Measurements from ENCODE around the gene EMC6. TPM values are rescaled to one million over a fixed set of nuclear protein-coding genes. Genes with fewer than 3 reads are reported as not detected.

Gene EMC6
- total RNA-seq, 2 donors from 2014 or later = 12.7 to 31.8 TPM

DNA sequence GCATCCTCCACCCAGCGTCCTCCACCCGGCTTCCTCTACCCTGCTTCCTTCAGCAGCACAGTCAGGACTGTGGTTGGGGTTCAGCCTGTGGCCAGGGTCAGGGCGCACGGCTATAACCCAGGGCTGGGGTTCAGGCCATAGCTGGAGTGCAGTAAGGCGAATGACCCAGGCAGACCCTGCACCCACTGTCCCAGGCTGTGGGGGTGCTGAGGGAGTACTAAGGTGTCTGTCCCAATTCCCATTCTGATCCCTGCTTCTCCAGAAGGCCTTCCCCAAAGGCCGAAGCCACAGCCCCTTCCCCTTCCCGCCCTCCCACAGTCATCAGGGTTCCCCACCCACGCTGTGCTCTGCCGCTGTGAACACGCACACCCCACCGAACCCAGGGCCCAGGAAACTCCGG lies 12.4 kb downstream of the EMC6 start:
- Histone ChIP-seq H3K4me3 (no peak overlapping the region), H3K4me1 (replicated peaks) (no peaks in the 10 kb centered on the region), H3K27me3 (replicated peaks; ENCODE audit: insufficient read depth) (peaks cover 15% of the 10 kb centered on the region), H3K27ac (no peak overlapping the region), H3K36me3 (no peaks in the 10 kb centered on the region), H3K9me3 (no peaks in the 10 kb centered on the region)
- 89% methylated on average over 12 of the region's 12 CpGs for WGBS
- intact Hi-C loops (cut with DNase I) = no loop called here
- no peak for DNase-seq (ENCODE audit: low spot score)
- TF ChIP-seq POLR2A (IDR thresholded peaks at IDR 0.05) = no peak
- TF ChIP-seq POLR2AphosphoS5 (IDR thresholded peaks at IDR 0.05) = no peak
- TF ChIP-seq, protein P1, sequence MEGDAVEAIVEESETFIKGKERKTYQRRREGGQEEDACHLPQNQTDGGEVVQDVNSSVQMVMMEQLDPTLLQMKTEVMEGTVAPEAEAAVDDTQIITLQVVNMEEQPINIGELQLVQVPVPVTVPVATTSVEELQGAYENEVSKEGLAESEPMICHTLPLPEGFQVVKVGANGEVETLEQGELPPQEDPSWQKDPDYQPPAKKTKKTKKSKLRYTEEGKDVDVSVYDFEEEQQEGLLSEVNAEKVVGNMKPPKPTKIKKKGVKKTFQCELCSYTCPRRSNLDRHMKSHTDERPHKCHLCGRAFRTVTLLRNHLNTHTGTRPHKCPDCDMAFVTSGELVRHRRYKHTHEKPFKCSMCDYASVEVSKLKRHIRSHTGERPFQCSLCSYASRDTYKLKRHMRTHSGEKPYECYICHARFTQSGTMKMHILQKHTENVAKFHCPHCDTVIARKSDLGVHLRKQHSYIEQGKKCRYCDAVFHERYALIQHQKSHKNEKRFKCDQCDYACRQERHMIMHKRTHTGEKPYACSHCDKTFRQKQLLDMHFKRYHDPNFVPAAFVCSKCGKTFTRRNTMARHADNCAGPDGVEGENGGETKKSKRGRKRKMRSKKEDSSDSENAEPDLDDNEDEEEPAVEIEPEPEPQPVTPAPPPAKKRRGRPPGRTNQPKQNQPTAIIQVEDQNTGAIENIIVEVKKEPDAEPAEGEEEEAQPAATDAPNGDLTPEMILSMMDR (IDR thresholded peaks at IDR 0.05) = no peak

DNA sequence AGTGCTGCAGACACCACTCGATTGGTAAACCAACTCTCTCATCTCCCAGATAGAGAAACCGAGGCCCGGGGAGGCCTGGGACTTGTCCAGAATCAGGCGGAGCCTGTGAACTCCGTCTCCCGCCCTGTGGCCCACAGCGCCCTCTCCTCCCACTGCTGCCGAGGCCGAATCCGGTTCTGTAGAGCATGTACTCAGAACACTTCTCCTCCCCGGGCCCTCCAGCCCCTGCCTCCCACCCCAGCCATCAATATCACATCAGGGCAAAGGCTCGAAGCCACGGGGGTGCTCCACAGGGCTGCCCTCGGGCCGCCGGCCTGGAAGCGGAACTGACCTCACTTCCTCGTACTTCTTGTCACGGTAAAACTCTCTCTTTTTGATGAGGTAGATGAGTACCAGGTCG lies 13.0 kb downstream of the EMC6 start:
- 77% methylated on average over 20 of the region's 20 CpGs for WGBS
- peaks cover 15% of the 10 kb centered on the region for H3K27me3 ChIP-seq (replicated peaks; ENCODE audit: insufficient read depth)

DNA sequence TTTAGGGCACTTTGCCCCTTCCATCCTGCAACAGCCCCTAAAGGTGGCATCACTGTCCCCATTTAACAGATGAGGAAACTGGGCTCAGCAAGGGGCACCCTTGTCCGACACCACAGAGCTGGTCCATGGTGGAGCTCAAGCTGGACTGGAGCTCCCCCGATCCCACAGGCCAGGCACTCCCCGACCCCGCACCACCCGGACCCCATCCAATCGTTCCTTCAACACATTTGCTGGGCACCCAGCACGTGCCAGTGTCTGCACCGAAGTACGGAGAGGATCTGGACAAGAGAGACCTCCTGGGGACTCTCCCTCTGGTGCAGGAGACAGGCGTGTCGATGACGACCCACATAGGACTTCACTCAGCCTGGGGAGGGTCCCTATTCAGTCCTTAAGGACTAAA lies 13.4 kb downstream of the EMC6 start:
- no peak overlapping the region for H3K4me3 ChIP-seq
- no peaks in the 10 kb centered on the region for H3K9me3 ChIP-seq
- no peak for DNase-seq (ENCODE audit: low spot score)
- TF ChIP-seq, protein P1 (IDR thresholded peaks at IDR 0.05) = no peak
- TF ChIP-seq POLR2A (IDR thresholded peaks at IDR 0.05) (no peak), POLR2AphosphoS5 (IDR thresholded peaks at IDR 0.05) (no peak)
- H3K27ac ChIP-seq = no peak overlapping the region
- intact Hi-C loops (cut with DNase I) = no loop called here
- WGBS = 88% methylated on average over 12 of the region's 12 CpGs
- no peaks in the 10 kb centered on the region for H3K4me1 ChIP-seq (replicated peaks)
- no peaks in the 10 kb centered on the region for H3K36me3 ChIP-seq
- peaks cover 15% of the 10 kb centered on the region for H3K27me3 ChIP-seq (replicated peaks; ENCODE audit: insufficient read depth)

More for the DNA sequence above, 13.0 kb downstream of the EMC6 start:
- no peak for DNase-seq (ENCODE audit: low spot score)
- Histone ChIP-seq H3K9me3 (no peaks in the 10 kb centered on the region), H3K4me1 (replicated peaks) (no peaks in the 10 kb centered on the region), H3K36me3 (no peaks in the 10 kb centered on the region), H3K4me3 (no peak overlapping the region), H3K27ac (no peak overlapping the region)
- TF ChIP-seq POLR2A (IDR thresholded peaks at IDR 0.05) (no peak), POLR2AphosphoS5 (IDR thresholded peaks at IDR 0.05) (no peak)
- TF ChIP-seq, protein P1 (IDR thresholded peaks at IDR 0.05) = no peak
- intact Hi-C loops (cut with DNase I) = no loop called here

DNA sequence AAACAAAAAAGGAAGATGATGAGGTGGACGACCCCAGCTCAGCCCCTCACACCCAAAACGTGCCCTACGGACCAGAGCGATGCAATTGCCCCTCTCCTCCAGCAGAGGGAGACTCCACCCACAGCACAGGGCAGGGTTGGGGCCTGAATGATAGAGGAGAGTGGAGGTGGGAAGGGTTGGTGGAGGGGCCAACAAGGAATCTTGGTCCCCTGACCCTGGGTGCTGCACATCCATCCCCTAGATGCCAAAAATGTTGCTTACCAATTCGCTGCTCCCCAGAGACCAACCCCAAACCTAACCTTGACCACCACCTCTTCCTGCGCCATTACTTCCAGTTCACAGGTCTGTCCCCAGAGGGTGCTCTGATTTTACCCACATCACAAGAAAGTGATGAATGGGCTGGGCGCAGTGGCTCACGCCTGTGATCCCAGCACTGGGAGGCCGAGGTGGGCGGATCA lies 14.5 kb downstream of the EMC6 start:
- H3K27ac ChIP-seq = no peak overlapping the region
- intact Hi-C loops (cut with DNase I) = no loop called here
- no peaks in the 10 kb centered on the region for H3K36me3 ChIP-seq
- WGBS = 37% methylated on average over 10 of the region's 10 CpGs
- H3K4me1 ChIP-seq (replicated peaks) = no peaks in the 10 kb centered on the region
- no peak for DNase-seq (ENCODE audit: low spot score)
- peaks cover 15% of the 10 kb centered on the region for H3K27me3 ChIP-seq (replicated peaks; ENCODE audit: insufficient read depth)
- H3K4me3 ChIP-seq = no peak overlapping the region
- TF ChIP-seq POLR2AphosphoS5 (IDR thresholded peaks at IDR 0.05) = no peak
- no peak for TF ChIP-seq POLR2A (IDR thresholded peaks at IDR 0.05)
- TF ChIP-seq, protein P1 (IDR thresholded peaks at IDR 0.05) = peak; percentile 48 to 69 (median 50)
- H3K9me3 ChIP-seq = no peaks in the 10 kb centered on the region

DNA sequence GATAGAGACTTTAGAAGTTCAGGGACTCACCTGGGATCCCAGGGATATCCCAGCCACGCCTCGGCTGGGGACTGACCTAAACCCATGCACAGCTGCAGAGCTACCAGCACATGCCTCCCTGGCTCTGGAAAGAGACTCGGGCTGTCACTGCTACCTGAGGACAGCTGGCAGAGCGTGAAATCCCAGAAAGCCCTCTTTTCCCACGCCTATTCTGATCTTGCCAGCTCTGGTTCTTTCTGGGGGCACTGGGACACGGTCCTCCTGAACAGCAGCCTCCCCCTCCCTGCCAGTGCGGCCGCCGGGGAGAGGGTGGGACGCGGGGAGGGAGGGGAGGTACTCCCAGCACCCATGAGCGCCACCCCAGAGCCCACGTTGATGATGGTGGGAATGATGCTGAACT lies 16.6 kb downstream of the EMC6 start:
- TF ChIP-seq POLR2A (IDR thresholded peaks at IDR 0.05) (no peak), POLR2AphosphoS5 (IDR thresholded peaks at IDR 0.05) (no peak)
- TF ChIP-seq, protein P1 (IDR thresholded peaks at IDR 0.05) = no peak
- no peak overlapping the region for H3K27ac ChIP-seq
- intact Hi-C loops (cut with DNase I) = no loop called here
- DNase-seq (ENCODE audit: low spot score) = no peak
- peaks cover 17% of the 10 kb centered on the region for H3K27me3 ChIP-seq (replicated peaks; ENCODE audit: insufficient read depth)
- no peaks in the 10 kb centered on the region for H3K36me3 ChIP-seq
- H3K9me3 ChIP-seq = no peaks in the 10 kb centered on the region
- 16% methylated on average over 13 of the region's 13 CpGs for WGBS
- H3K4me1 ChIP-seq (replicated peaks) = no peaks in the 10 kb centered on the region
- no peak overlapping the region for H3K4me3 ChIP-seq
